ENCODE data around the gene CAPS.
A peak's percentile ranks its signal among the peaks of the same experiment; 100 is the strongest.

CAPS gene

DNA sequence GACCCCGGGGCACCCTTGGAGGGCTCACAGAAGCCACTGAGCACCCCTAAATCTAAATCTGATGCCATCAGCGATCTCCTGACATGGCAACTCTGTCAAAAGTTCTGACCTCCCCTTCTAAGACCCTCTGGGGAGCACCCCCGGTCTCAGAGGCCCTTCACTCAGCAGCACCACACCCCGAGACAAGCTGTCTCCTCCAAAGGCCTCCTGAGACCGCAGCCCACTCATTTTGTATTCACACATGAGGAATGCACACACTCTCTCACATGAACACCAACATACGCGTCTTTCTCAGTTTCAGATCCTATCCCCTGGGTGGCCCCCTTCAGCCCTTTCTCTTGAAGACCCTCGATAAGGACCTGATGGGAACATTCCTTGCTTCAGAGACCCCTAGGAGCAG is 13.1 kb upstream of the CAPS start:
- no peaks in the 10 kb centered on the region for H3K9me3 ChIP-seq (ENCODE audit: control insufficient read depth, insufficient read depth, low read length)
- H3K36me3 ChIP-seq (ENCODE audit: control insufficient read depth, insufficient read depth, low read length): peaks cover 4% of the 10 kb centered on the region
- H3K4me3 ChIP-seq (ENCODE audit: low read length): no peak overlapping the region
- H3K27me3 ChIP-seq (ENCODE audit: control insufficient read depth, insufficient read depth, low read length): no peaks in the 10 kb centered on the region
- H3K27ac ChIP-seq (ENCODE audit: low read length): no peak overlapping the region
- DNase-seq (ENCODE audit: low read depth, low spot score): no peak
- WGBS (ENCODE audit: insufficient coverage, insufficient read length): no CpG with 5 or more reads among the region's 8 CpGs
- H3K4me1 ChIP-seq (ENCODE audit: control insufficient read depth, insufficient read depth, low read length): no peaks in the 10 kb centered on the region

GRCh38 chr19:5903056-5903623 is 10.9 kb upstream of the CAPS start:
- DNase-seq (ENCODE audit: low read depth, low spot score): no peak
- Histone ChIP-seq H3K9me3 (ENCODE audit: control insufficient read depth, insufficient read depth, low read length) (no peaks in the 10 kb centered on the region), H3K27ac (ENCODE audit: low read length) (no peak overlapping the region), H3K4me3 (ENCODE audit: low read length) (peak overlapping the region; percentile 97), H3K27me3 (ENCODE audit: control insufficient read depth, insufficient read depth, low read length) (no peaks in the 10 kb centered on the region), H3K36me3 (ENCODE audit: control insufficient read depth, insufficient read depth, low read length) (no peaks in the 10 kb centered on the region), H3K4me1 (ENCODE audit: control insufficient read depth, insufficient read depth, low read length) (no peaks in the 10 kb centered on the region)
- no CpG with 5 or more reads among the region's 27 CpGs for WGBS (ENCODE audit: insufficient coverage, insufficient read length)

- no CpG with 5 or more reads among the region's 57 CpGs for WGBS (ENCODE audit: insufficient coverage, insufficient read length)
- Histone ChIP-seq H3K4me1 (ENCODE audit: control insufficient read depth, insufficient read depth, low read length) (no peaks in the 10 kb centered on the region), H3K4me3 (ENCODE audit: low read length) (peak within 1 kb of the TSS; percentile 97), H3K36me3 (ENCODE audit: control insufficient read depth, insufficient read depth, low read length) (no peaks in the 10 kb centered on the region), H3K9me3 (ENCODE audit: control insufficient read depth, insufficient read depth, low read length) (no peaks in the 10 kb centered on the region), H3K27me3 (ENCODE audit: control insufficient read depth, insufficient read depth, low read length) (no peaks in the 10 kb centered on the region), H3K27ac (ENCODE audit: low read length) (no peak within 1 kb of the TSS)
- peak; percentile 73 for DNase-seq (ENCODE audit: low read depth, low spot score)
Observed at GRCh38 chr19:5903624-5904351, 10.3 kb upstream of the CAPS start, which contains the start of gene NDUFA11. TSS of gene NDUFA11 (minus strand) at chr19:5903790. CDS start at chr19:5903708, 82 bp downstream.

GRCh38 chr19:5904352-5905113 is 9.5 kb upstream of the CAPS start, which contains the start of gene VMAC:
TSS of gene VMAC (plus strand) at chr19:5904872. CDS start at chr19:5904891, 19 bp downstream.
- no peaks in the 10 kb centered on the region for H3K27me3 ChIP-seq (ENCODE audit: control insufficient read depth, insufficient read depth, low read length)
- H3K36me3 ChIP-seq (ENCODE audit: control insufficient read depth, insufficient read depth, low read length): no peaks in the 10 kb centered on the region
- peak; percentile 100 for DNase-seq (ENCODE audit: low read depth, low spot score)
- H3K9me3 ChIP-seq (ENCODE audit: control insufficient read depth, insufficient read depth, low read length): no peaks in the 10 kb centered on the region
- no peaks in the 10 kb centered on the region for H3K4me1 ChIP-seq (ENCODE audit: control insufficient read depth, insufficient read depth, low read length)
- WGBS (ENCODE audit: insufficient coverage, insufficient read length): no CpG with 5 or more reads among the region's 61 CpGs
- no peak within 1 kb of the TSS for H3K27ac ChIP-seq (ENCODE audit: low read length)
- peak within 1 kb of the TSS; percentile 97 for H3K4me3 ChIP-seq (ENCODE audit: low read length)

DNA sequence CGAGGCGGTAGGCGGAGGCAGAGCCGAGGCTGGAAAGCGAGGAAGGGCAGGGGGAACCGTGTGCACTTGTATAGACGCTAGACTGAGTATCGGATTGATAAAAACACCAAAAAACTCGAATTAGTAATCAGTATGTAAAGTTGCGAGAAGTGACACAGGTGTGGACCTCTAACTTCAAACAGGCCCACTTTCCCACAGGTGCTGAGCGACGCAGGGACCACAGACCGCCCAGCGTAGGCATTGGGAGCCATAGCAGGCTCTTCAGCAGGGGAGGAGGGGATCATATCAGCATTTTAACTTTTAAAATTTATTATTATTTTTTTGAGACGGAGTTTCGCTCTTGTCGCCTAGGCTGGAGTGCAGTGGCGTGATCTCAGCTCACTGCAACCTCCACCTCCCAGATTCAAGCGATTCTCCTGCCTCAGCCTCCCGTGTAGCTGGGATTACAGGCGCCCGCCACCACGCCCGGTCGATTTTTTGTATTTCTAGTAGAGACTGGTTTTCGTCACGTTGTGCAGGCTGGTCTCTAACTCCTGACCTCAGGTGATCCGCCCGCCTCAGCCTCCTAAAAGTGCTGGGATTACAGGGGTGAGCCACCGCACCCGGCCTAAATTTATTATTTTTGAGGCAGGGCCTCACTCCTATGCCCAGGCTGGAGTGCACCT is 8.8 kb upstream of the CAPS start:
- Histone ChIP-seq H3K9me3 (ENCODE audit: control insufficient read depth, insufficient read depth, low read length) (no peaks in the 10 kb centered on the region), H3K36me3 (ENCODE audit: control insufficient read depth, insufficient read depth, low read length) (no peaks in the 10 kb centered on the region), H3K27me3 (ENCODE audit: control insufficient read depth, insufficient read depth, low read length) (no peaks in the 10 kb centered on the region), H3K27ac (ENCODE audit: low read length) (no peak overlapping the region), H3K4me1 (ENCODE audit: control insufficient read depth, insufficient read depth, low read length) (no peaks in the 10 kb centered on the region), H3K4me3 (ENCODE audit: low read length) (peak overlapping the region; percentile 60)
- no CpG with 5 or more reads among the region's 31 CpGs for WGBS (ENCODE audit: insufficient coverage, insufficient read length)
- no peak for DNase-seq (ENCODE audit: low read depth, low spot score)

GRCh38 chr19:5907241-5907640 is 6.8 kb upstream of the CAPS start:
- Histone ChIP-seq H3K4me3 (ENCODE audit: low read length) (no peak overlapping the region), H3K27ac (ENCODE audit: low read length) (no peak overlapping the region), H3K27me3 (ENCODE audit: control insufficient read depth, insufficient read depth, low read length) (no peaks in the 10 kb centered on the region), H3K36me3 (ENCODE audit: control insufficient read depth, insufficient read depth, low read length) (no peaks in the 10 kb centered on the region), H3K9me3 (ENCODE audit: control insufficient read depth, insufficient read depth, low read length) (no peaks in the 10 kb centered on the region), H3K4me1 (ENCODE audit: control insufficient read depth, insufficient read depth, low read length) (no peaks in the 10 kb centered on the region)
- DNase-seq (ENCODE audit: low read depth, low spot score): no peak
- WGBS (ENCODE audit: insufficient coverage, insufficient read length): no CpG with 5 or more reads among the region's 5 CpGs

DNA sequence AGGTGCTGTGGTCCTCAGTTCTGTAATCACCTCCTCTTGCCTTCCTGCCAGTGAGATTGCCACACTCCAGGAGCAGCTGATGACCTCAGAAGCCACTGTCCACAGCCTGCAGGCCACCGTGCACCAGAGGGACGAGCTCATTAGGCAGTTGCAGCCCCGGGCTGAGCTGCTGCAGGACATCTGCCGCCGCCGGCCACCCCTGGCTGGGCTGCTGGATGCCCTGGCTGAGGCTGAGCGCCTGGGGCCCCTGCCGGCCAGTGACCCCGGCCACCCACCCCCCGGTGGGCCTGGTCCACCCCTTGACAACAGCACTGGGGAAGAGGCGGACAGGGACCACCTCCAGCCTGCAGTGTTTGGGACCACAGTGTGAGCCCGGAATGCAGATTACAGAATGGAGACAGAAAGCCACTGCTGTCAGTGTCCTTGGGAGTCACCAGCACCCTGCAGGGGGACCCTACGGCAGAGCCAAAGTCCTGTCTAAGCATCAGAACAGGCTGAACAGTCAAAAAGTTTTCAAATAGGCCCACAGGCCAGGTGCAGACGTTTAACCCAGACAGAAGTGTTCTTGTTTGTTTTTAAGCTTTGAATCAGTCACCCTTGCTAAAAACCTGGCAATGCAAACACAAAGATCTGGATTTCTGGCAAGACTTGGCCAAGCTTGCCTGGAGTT is 5.1 kb upstream of the CAPS start:
- no peak overlapping the region for H3K27ac ChIP-seq (ENCODE audit: low read length)

DNA sequence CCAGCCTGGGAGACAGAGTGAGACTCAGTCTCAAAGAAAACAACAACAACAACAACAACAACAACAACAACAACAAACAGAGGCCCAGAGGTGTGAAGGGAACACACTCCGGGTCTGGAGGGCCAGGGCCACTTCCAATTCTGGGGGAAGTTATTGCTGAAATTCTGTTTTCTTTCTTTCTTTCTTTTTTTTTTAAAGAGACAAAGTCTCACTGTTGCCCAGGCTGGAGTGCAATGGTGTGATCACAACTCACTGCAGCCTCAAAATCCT is 3.5 kb upstream of the CAPS start:
- Histone ChIP-seq H3K4me3 (ENCODE audit: low read length) (no peak overlapping the region), H3K27me3 (ENCODE audit: control insufficient read depth, insufficient read depth, low read length) (no peaks in the 10 kb centered on the region), H3K27ac (ENCODE audit: low read length) (no peak overlapping the region), H3K36me3 (ENCODE audit: control insufficient read depth, insufficient read depth, low read length) (no peaks in the 10 kb centered on the region), H3K9me3 (ENCODE audit: control insufficient read depth, insufficient read depth, low read length) (no peaks in the 10 kb centered on the region), H3K4me1 (ENCODE audit: control insufficient read depth, insufficient read depth, low read length) (no peaks in the 10 kb centered on the region)
- no peak for DNase-seq (ENCODE audit: low read depth, low spot score)
- no CpG with 5 or more reads among the region's 1 CpG for WGBS (ENCODE audit: insufficient coverage, insufficient read length)

More for the DNA sequence above, 5.1 kb upstream of the CAPS start:
- no peak for DNase-seq (ENCODE audit: low read depth, low spot score)
- no peak overlapping the region for H3K4me3 ChIP-seq (ENCODE audit: low read length)
- H3K9me3 ChIP-seq (ENCODE audit: control insufficient read depth, insufficient read depth, low read length): no peaks in the 10 kb centered on the region
- H3K27me3 ChIP-seq (ENCODE audit: control insufficient read depth, insufficient read depth, low read length): no peaks in the 10 kb centered on the region
- H3K4me1 ChIP-seq (ENCODE audit: control insufficient read depth, insufficient read depth, low read length): no peaks in the 10 kb centered on the region
- WGBS (ENCODE audit: insufficient coverage, insufficient read length): no CpG with 5 or more reads among the region's 14 CpGs
- H3K36me3 ChIP-seq (ENCODE audit: control insufficient read depth, insufficient read depth, low read length): no peaks in the 10 kb centered on the region

GRCh38 chr19:5911366-5911765 is 2.7 kb upstream of the CAPS start:
- no peak overlapping the region for H3K27ac ChIP-seq (ENCODE audit: low read length)
- H3K36me3 ChIP-seq (ENCODE audit: control insufficient read depth, insufficient read depth, low read length): peaks cover 3% of the 10 kb centered on the region
- no peaks in the 10 kb centered on the region for H3K4me1 ChIP-seq (ENCODE audit: control insufficient read depth, insufficient read depth, low read length)
- no peak overlapping the region for H3K4me3 ChIP-seq (ENCODE audit: low read length)
- no peaks in the 10 kb centered on the region for H3K27me3 ChIP-seq (ENCODE audit: control insufficient read depth, insufficient read depth, low read length)
- DNase-seq (ENCODE audit: low read depth, low spot score): no peak
- H3K9me3 ChIP-seq (ENCODE audit: control insufficient read depth, insufficient read depth, low read length): no peaks in the 10 kb centered on the region
- no CpG with 5 or more reads among the region's 1 CpG for WGBS (ENCODE audit: insufficient coverage, insufficient read length)

- no peak overlapping the region for H3K4me3 ChIP-seq (ENCODE audit: low read length)
- DNase-seq (ENCODE audit: low read depth, low spot score): no peak
- no peaks in the 10 kb centered on the region for H3K27me3 ChIP-seq (ENCODE audit: control insufficient read depth, insufficient read depth, low read length)
- H3K36me3 ChIP-seq (ENCODE audit: control insufficient read depth, insufficient read depth, low read length): peaks cover 29% of the 10 kb centered on the region
- no peaks in the 10 kb centered on the region for H3K4me1 ChIP-seq (ENCODE audit: control insufficient read depth, insufficient read depth, low read length)
- H3K9me3 ChIP-seq (ENCODE audit: control insufficient read depth, insufficient read depth, low read length): no peaks in the 10 kb centered on the region
- no peak overlapping the region for H3K27ac ChIP-seq (ENCODE audit: low read length)
- no CpG with 5 or more reads among the region's 22 CpGs for WGBS (ENCODE audit: insufficient coverage, insufficient read length)
Observed at GRCh38 chr19:5914358-5914774, 312 bp downstream of the CAPS start.
